ENCODE measurements around the gene VHLL. TPM values are rescaled to one million over a fixed set of nuclear protein-coding genes. Genes with fewer than 3 reads are reported as not detected.
A peak's percentile ranks its signal among the peaks of the same experiment; 100 is the strongest.

Gene VHLL
- total RNA-seq, 1 experiment from 2014 or later: not detected

DNA sequence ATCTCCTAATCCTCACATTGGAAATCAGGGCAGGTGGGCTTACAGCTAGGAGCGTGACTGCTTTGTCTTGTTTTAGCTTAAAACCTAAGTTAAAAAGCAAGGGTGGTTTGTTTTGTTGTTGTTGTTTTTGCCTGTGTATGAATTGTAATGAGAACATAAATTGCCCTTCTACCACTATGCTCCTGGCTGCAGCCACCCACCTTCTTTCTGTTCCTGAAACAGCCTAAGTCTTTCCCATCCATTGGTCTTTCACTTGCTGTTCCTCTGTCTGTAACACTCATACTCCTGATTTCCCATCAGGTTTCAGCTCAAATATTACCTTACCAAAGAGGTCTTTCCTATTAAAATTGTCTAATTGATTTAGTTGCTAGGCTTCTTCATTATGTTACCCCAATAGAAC lies 15.6 kb downstream of the VHLL start:
- ATAC-seq (no peak), DNase-seq (ENCODE audit: low spot score) (no peak)
- Mint-ChIP-seq H3K4me1 (peaks cover 24% of the 10 kb centered on the region), H3K36me3 (peaks cover 4% of the 10 kb centered on the region), H3K27me3 (ENCODE audit: low read depth) (no peaks in the 10 kb centered on the region), H3K27ac (peak overlapping the region; percentile 97), H3K4me3 (peak overlapping the region; percentile 97), H3K9me3 (no peaks in the 10 kb centered on the region)
- POLR2A ChIA-PET: interaction anchor here (0.6 to 2.0 kb wide), 9 partner anchors 11 to 1989 kb away, joined by 3 to 10 read pairs (median 5); partner anchors contain the start of genes CCT3, PMF1 and TSACC
- CTCF ChIA-PET: interaction anchor here (0.9 to 2.4 kb wide), 16 partner anchors 19 to 346 kb away, joined by 3 to 18 read pairs (median 6); partner anchors contain the start of genes CCT3, PMF1 and TSACC
- TF ChIP-seq, protein P1, sequence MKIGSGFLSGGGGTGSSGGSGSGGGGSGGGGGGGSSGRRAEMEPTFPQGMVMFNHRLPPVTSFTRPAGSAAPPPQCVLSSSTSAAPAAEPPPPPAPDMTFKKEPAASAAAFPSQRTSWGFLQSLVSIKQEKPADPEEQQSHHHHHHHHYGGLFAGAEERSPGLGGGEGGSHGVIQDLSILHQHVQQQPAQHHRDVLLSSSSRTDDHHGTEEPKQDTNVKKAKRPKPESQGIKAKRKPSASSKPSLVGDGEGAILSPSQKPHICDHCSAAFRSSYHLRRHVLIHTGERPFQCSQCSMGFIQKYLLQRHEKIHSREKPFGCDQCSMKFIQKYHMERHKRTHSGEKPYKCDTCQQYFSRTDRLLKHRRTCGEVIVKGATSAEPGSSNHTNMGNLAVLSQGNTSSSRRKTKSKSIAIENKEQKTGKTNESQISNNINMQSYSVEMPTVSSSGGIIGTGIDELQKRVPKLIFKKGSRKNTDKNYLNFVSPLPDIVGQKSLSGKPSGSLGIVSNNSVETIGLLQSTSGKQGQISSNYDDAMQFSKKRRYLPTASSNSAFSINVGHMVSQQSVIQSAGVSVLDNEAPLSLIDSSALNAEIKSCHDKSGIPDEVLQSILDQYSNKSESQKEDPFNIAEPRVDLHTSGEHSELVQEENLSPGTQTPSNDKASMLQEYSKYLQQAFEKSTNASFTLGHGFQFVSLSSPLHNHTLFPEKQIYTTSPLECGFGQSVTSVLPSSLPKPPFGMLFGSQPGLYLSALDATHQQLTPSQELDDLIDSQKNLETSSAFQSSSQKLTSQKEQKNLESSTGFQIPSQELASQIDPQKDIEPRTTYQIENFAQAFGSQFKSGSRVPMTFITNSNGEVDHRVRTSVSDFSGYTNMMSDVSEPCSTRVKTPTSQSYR (CRISPR knock-in tag; IDR thresholded peaks at IDR 0.05): no peak
- TF ChIP-seq IRF2 (CRISPR knock-in tag; IDR thresholded peaks at IDR 0.05; ENCODE audit: borderline replicate concordance, low read depth): no peak
- TF ChIP-seq ELF4 (CRISPR knock-in tag; IDR thresholded peaks at IDR 0.05; ENCODE audit: low read depth): no peak
- no peak for TF ChIP-seq ZNF138 (CRISPR knock-in tag; conservative IDR thresholded peaks at IDR 0.05)
- TF ChIP-seq, protein P2, sequence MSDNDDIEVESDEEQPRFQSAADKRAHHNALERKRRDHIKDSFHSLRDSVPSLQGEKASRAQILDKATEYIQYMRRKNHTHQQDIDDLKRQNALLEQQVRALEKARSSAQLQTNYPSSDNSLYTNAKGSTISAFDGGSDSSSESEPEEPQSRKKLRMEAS (CRISPR knock-in tag; IDR thresholded peaks at IDR 0.05): no peak
- no peak for TF ChIP-seq GABPB1 (CRISPR knock-in tag; IDR thresholded peaks at IDR 0.05)
- TF ChIP-seq, protein P3, sequence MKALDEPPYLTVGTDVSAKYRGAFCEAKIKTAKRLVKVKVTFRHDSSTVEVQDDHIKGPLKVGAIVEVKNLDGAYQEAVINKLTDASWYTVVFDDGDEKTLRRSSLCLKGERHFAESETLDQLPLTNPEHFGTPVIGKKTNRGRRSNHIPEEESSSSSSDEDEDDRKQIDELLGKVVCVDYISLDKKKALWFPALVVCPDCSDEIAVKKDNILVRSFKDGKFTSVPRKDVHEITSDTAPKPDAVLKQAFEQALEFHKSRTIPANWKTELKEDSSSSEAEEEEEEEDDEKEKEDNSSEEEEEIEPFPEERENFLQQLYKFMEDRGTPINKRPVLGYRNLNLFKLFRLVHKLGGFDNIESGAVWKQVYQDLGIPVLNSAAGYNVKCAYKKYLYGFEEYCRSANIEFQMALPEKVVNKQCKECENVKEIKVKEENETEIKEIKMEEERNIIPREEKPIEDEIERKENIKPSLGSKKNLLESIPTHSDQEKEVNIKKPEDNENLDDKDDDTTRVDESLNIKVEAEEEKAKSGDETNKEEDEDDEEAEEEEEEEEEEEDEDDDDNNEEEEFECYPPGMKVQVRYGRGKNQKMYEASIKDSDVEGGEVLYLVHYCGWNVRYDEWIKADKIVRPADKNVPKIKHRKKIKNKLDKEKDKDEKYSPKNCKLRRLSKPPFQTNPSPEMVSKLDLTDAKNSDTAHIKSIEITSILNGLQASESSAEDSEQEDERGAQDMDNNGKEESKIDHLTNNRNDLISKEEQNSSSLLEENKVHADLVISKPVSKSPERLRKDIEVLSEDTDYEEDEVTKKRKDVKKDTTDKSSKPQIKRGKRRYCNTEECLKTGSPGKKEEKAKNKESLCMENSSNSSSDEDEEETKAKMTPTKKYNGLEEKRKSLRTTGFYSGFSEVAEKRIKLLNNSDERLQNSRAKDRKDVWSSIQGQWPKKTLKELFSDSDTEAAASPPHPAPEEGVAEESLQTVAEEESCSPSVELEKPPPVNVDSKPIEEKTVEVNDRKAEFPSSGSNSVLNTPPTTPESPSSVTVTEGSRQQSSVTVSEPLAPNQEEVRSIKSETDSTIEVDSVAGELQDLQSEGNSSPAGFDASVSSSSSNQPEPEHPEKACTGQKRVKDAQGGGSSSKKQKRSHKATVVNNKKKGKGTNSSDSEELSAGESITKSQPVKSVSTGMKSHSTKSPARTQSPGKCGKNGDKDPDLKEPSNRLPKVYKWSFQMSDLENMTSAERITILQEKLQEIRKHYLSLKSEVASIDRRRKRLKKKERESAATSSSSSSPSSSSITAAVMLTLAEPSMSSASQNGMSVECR (CRISPR knock-in tag; IDR thresholded peaks at IDR 0.05; ENCODE audit: borderline replicate concordance): no peak
- no peak for TF ChIP-seq NFATC4 (CRISPR knock-in tag; IDR thresholded peaks at IDR 0.05)
- TF ChIP-seq, protein P4, sequence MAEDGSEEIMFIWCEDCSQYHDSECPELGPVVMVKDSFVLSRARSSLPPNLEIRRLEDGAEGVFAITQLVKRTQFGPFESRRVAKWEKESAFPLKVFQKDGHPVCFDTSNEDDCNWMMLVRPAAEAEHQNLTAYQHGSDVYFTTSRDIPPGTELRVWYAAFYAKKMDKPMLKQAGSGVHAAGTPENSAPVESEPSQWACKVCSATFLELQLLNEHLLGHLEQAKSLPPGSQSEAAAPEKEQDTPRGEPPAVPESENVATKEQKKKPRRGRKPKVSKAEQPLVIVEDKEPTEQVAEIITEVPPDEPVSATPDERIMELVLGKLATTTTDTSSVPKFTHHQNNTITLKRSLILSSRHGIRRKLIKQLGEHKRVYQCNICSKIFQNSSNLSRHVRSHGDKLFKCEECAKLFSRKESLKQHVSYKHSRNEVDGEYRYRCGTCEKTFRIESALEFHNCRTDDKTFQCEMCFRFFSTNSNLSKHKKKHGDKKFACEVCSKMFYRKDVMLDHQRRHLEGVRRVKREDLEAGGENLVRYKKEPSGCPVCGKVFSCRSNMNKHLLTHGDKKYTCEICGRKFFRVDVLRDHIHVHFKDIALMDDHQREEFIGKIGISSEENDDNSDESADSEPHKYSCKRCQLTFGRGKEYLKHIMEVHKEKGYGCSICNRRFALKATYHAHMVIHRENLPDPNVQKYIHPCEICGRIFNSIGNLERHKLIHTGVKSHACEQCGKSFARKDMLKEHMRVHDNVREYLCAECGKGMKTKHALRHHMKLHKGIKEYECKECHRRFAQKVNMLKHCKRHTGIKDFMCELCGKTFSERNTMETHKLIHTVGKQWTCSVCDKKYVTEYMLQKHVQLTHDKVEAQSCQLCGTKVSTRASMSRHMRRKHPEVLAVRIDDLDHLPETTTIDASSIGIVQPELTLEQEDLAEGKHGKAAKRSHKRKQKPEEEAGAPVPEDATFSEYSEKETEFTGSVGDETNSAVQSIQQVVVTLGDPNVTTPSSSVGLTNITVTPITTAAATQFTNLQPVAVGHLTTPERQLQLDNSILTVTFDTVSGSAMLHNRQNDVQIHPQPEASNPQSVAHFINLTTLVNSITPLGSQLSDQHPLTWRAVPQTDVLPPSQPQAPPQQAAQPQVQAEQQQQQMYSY (CRISPR knock-in tag; IDR thresholded peaks at IDR 0.05): no peak
- TF ChIP-seq NFE2L1 (CRISPR knock-in tag; IDR thresholded peaks at IDR 0.05): no peak
- TF ChIP-seq, protein P5, sequence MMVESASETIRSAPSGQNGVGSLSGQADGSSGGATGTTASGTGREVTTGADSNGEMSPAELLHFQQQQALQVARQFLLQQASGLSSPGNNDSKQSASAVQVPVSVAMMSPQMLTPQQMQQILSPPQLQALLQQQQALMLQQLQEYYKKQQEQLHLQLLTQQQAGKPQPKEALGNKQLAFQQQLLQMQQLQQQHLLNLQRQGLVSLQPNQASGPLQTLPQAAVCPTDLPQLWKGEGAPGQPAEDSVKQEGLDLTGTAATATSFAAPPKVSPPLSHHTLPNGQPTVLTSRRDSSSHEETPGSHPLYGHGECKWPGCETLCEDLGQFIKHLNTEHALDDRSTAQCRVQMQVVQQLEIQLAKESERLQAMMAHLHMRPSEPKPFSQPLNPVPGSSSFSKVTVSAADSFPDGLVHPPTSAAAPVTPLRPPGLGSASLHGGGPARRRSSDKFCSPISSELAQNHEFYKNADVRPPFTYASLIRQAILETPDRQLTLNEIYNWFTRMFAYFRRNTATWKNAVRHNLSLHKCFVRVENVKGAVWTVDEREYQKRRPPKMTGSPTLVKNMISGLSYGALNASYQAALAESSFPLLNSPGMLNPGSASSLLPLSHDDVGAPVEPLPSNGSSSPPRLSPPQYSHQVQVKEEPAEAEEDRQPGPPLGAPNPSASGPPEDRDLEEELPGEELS (CRISPR knock-in tag; IDR thresholded peaks at IDR 0.05): no peak
- TF ChIP-seq ZNF671 (CRISPR knock-in tag; IDR thresholded peaks at IDR 0.05): no peak

All from WTC11 (cell line).